AG04450 (cell line): ENCODE results near the gene FBXL7. TPM values are rescaled to one million over a fixed set of nuclear protein-coding genes. Genes with fewer than 3 reads are reported as not detected.

Experiments used
- CTCF ChIA-PET: fragments of 300-600, 350-600 bp; formaldehyde crosslinking; extraction: SDS; loops from one replicate; lab custom pipeline; 2022; ENCODE audit warnings: antibody characterized with exemption, inconsistent platforms; lab: Charles Lee
- POLR2A ChIA-PET: fragments of 350-600 bp; formaldehyde crosslinking; extraction: SDS; loops from one replicate; lab custom pipeline; 2021; ENCODE audit warnings: antibody characterized with exemption, inconsistent platforms; lab: Yijun Ruan, JAX
- DNase-seq: peaks from one replicate; pipeline ENCODE4 v3.0.0-alpha.2; 2011; ENCODE audit warnings: low read depth, low spot score
- H3K27ac ChIP-seq: one replicate; pipeline ENCODE4 v1.5.1; 2012; ENCODE audit warnings: low read depth, low read length, control low read depth
- H3K27me3 ChIP-seq: one replicate; pipeline ENCODE4 v1.6.0; 2012; ENCODE audit warnings: low read length; ENCODE audit not compliant: control insufficient read depth, insufficient read depth
- H3K4me3 ChIP-seq: 2 replicates; pipeline ENCODE4 v1.5.1; 2011; ENCODE audit warnings: mild to moderate bottlenecking, low read depth, low read length, control low read depth
- H3K9me3 ChIP-seq: 2 replicates; pipeline ENCODE4 v1.5.1; 2012; ENCODE audit warnings: low read length; ENCODE audit not compliant: control insufficient read depth, insufficient read depth
- CTCF ChIP-seq: IDR thresholded peaks from 2 replicates; pipeline ENCODE4 v1.5.1; 2011; ENCODE audit warnings: low read depth, low read length, control low read depth, inconsistent platforms
- polyA plus RNA-seq: library from polyadenylated mRNA; depleted of rRNA; stranded (reverse); fragments of >200 nt; gene quantifications from 2 replicates; pipeline ENCODE4 v1.2.3, GENCODE V29; 2011

FBXL7 gene
- polyA plus RNA-seq, 1 experiment = 10.4 TPM

- no peaks in the 10 kb centered on the region for H3K9me3 ChIP-seq
- ChIA-PET CTCF (no interaction called here), POLR2A (no interaction called here)
- TF ChIP-seq CTCF = no peak
- no peaks in the 10 kb centered on the region for H3K27me3 ChIP-seq
- H3K4me3 ChIP-seq = no peak overlapping the region
- DNase-seq = no peak
- no peak overlapping the region for H3K27ac ChIP-seq
Measured at GRCh38 chr5:15785531-15785981, 285.6 kb downstream of the FBXL7 start.

- H3K9me3 ChIP-seq = no peaks in the 10 kb centered on the region
- DNase-seq = no peak
- H3K27ac ChIP-seq = no peak overlapping the region
- TF ChIP-seq CTCF = no peak
- H3K4me3 ChIP-seq = no peak overlapping the region
- ChIA-PET CTCF (no interaction called here), POLR2A (no interaction called here)
- no peaks in the 10 kb centered on the region for H3K27me3 ChIP-seq
Measured at GRCh38 chr5:15786326-15786725, 286.3 kb downstream of the FBXL7 start.

- Histone ChIP-seq H3K27ac (no peak overlapping the region), H3K9me3 (no peaks in the 10 kb centered on the region), H3K27me3 (no peaks in the 10 kb centered on the region), H3K4me3 (no peak overlapping the region)
- TF ChIP-seq CTCF = no peak
- POLR2A ChIA-PET = no interaction called here
- DNase-seq = no peak
- CTCF ChIA-PET = no interaction called here
Measured at GRCh38 chr5:15786884-15787283, 286.9 kb downstream of the FBXL7 start.

- no peak for TF ChIP-seq CTCF
- POLR2A ChIA-PET = no interaction called here
- CTCF ChIA-PET = no interaction called here
- no peak overlapping the region for H3K4me3 ChIP-seq
- DNase-seq = no peak
- no peak overlapping the region for H3K27ac ChIP-seq
- no peaks in the 10 kb centered on the region for H3K27me3 ChIP-seq
- H3K9me3 ChIP-seq = no peaks in the 10 kb centered on the region
Measured at GRCh38 chr5:15787681-15788080, 287.7 kb downstream of the FBXL7 start.

GRCh38 chr5:15789642-15790041 lies 289.7 kb downstream of the FBXL7 start:
- TF ChIP-seq CTCF = no peak
- CTCF ChIA-PET = interaction anchor here (1.0 kb wide), 1 partner anchor 206 kb away, joined by 4 read pairs; no protein-coding TSS in a partner anchor
- no peaks in the 10 kb centered on the region for H3K27me3 ChIP-seq
- H3K27ac ChIP-seq = no peak overlapping the region
- DNase-seq = no peak
- POLR2A ChIA-PET = no interaction called here
- no peaks in the 10 kb centered on the region for H3K9me3 ChIP-seq
- H3K4me3 ChIP-seq = no peak overlapping the region
